ENCODE data around the gene SCFD2. TPM values are rescaled to one million over a fixed set of nuclear protein-coding genes. Genes with fewer than 3 reads are reported as not detected.
A peak's percentile ranks its signal among the peaks of the same experiment; 100 is the strongest.
"Not testable (repeated sequence)": the region's sequence is repeated elsewhere in the genome, so short reads cannot be mapped to it uniquely, and the experiment has no call there.

The SCFD2 gene
- total RNA-seq, 1 experiment from 2014 or later = 12.4 TPM

DNA sequence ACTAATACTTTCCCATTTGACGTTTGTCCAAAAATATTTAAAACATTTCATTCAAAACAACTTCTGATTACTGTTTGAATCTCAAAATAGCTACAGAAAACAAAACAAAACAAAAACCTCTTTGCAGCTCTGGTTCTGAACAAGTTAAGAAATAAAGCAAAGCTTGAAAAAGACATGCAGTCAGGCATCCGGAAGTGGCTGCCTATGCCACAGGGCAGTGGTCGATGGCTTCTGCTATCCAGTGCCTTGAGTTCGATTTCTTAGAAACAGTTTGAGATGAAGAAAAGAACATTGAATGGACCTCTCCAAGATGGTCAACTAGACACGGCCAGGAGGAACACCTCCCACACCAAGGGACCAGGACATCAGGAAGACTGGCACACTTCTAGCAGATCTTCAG lies 125.3 kb downstream of the SCFD2 start (continued):
- TF ChIP-seq, protein P1, sequence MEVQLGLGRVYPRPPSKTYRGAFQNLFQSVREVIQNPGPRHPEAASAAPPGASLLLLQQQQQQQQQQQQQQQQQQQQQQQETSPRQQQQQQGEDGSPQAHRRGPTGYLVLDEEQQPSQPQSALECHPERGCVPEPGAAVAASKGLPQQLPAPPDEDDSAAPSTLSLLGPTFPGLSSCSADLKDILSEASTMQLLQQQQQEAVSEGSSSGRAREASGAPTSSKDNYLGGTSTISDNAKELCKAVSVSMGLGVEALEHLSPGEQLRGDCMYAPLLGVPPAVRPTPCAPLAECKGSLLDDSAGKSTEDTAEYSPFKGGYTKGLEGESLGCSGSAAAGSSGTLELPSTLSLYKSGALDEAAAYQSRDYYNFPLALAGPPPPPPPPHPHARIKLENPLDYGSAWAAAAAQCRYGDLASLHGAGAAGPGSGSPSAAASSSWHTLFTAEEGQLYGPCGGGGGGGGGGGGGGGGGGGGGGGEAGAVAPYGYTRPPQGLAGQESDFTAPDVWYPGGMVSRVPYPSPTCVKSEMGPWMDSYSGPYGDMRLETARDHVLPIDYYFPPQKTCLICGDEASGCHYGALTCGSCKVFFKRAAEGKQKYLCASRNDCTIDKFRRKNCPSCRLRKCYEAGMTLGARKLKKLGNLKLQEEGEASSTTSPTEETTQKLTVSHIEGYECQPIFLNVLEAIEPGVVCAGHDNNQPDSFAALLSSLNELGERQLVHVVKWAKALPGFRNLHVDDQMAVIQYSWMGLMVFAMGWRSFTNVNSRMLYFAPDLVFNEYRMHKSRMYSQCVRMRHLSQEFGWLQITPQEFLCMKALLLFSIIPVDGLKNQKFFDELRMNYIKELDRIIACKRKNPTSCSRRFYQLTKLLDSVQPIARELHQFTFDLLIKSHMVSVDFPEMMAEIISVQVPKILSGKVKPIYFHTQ (CRISPR knock-in tag; IDR thresholded peaks at IDR 0.05) = no peak
- TF ChIP-seq SOX15 (CRISPR knock-in tag; IDR thresholded peaks at IDR 0.05) = no peak
- TF ChIP-seq NFE2L1 (CRISPR knock-in tag; IDR thresholded peaks at IDR 0.05) = no peak
- no peak for TF ChIP-seq MYBL2 (CRISPR knock-in tag; IDR thresholded peaks at IDR 0.05)
- TF ChIP-seq ESRRA (CRISPR knock-in tag; IDR thresholded peaks at IDR 0.05; ENCODE audit: borderline replicate concordance) = no peak
- TF ChIP-seq GABPB1 (CRISPR knock-in tag; IDR thresholded peaks at IDR 0.05) = no peak
- no peak for TF ChIP-seq ZNF219 (CRISPR knock-in tag; IDR thresholded peaks at IDR 0.05; ENCODE audit: borderline replicate concordance)

DNA sequence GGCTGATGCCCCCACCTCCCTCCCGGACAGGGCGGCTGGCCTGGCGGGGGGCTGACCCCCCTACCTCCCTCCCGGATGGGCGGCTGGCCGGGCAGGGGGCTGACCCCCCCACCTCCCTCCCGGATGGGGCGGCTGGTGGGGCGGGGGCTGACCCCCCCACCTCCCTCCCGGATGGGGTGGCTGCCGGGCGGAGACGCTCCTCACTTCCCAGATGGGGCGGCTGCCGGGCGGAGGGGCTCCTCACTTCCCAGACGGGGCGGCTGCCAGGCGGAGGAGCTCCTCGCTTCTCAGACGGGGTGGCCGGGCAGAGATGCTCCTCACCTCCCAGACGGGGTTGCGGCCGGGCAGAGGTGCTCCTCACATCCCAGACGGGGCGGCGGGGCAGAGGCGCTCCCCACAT lies 127.5 kb downstream of the SCFD2 start:
- Mint-ChIP-seq H3K36me3 (peaks cover 12% of the 10 kb centered on the region), H3K9me3 (peaks cover 28% of the 10 kb centered on the region)
- DNase-seq (ENCODE audit: low spot score); H3K4me3 Mint-ChIP-seq; CTCF ChIA-PET; ATAC-seq; H3K4me1 Mint-ChIP-seq; H3K27me3 Mint-ChIP-seq (ENCODE audit: low read depth); H3K27ac Mint-ChIP-seq; POLR2A ChIA-PET: not testable (repeated sequence)

DNA sequence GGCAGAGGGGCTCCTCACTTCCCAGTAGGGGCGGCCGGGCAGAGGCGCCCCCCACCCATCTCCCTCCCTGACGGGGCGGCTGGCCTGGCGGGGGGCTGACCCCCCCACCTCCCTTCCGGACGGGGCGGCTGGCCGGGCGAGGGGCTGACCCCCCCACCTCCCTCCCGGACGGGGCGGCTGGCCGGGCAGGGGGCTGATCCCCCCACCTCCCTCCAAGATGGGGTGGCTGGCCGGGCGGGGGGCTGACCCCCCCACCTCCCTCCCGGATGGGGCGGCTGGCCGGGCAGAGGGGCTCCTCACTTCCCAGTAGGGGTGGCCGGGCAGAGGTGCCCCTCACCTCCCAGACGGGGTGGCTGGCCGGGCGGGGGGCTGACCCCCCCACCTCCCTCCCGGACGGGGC lies 128.1 kb downstream of the SCFD2 start:
- ATAC-seq; POLR2A ChIA-PET; H3K4me1 Mint-ChIP-seq; H3K27me3 Mint-ChIP-seq (ENCODE audit: low read depth); H3K4me3 Mint-ChIP-seq; CTCF ChIA-PET; DNase-seq (ENCODE audit: low spot score); H3K27ac Mint-ChIP-seq: not testable (repeated sequence)
- Mint-ChIP-seq H3K9me3 (peaks cover 26% of the 10 kb centered on the region), H3K36me3 (peaks cover 12% of the 10 kb centered on the region)

DNA sequence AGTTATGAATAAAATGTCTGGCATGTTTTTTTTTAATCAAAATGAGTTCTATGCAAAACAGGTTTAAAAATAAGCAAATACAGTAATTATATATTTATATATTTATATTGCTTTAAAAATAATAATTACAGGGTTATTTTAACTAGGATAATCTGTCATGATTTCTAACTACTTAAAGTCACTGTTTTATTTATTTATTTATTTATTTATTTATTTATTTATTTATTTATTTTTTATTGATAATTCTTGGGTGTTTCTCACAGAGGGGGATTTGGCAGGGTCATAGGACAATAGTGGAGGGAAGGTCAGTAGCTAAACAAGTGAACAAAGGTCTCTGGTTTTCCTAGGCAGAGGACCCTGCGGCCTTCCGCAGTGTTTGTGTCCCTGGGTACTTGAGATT lies 129.2 kb downstream of the SCFD2 start:
- H3K9me3 Mint-ChIP-seq = peaks cover 24% of the 10 kb centered on the region
- POLR2A ChIA-PET; H3K27me3 Mint-ChIP-seq (ENCODE audit: low read depth); H3K4me3 Mint-ChIP-seq; DNase-seq (ENCODE audit: low spot score); H3K27ac Mint-ChIP-seq; ATAC-seq; H3K4me1 Mint-ChIP-seq: not testable (repeated sequence)
- 0 out of 2 replicates have a peak, but pooled peaks have one; percentile 6 for TF ChIP-seq HMGA2 (CRISPR knock-in tag; IDR thresholded peaks at IDR 0.05)
- CTCF ChIA-PET = interaction anchor here (0.6 kb wide), 1 partner anchor 11 kb away, joined by 3 read pairs; no protein-coding TSS in a partner anchor
- peaks cover 12% of the 10 kb centered on the region for H3K36me3 Mint-ChIP-seq

DNA sequence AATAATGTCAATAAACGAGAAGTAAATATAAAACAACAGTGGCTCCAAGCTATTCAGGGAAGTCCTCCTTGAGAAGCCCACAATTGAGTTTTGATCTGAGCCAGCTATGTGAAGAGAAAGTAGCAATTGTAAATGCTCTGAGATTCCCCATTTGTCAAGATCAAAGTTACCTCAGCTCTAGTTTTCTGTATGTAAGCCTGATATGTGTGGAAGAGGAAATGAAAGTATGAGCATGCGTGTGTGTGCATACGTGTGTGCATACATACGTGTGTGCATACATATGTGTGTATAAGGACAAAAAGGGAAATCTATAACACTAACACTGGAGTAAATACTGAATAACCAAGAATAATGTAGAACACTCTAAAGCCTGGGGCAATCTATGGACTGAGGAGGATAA lies 130.3 kb downstream of the SCFD2 start:
- H3K9me3 Mint-ChIP-seq = peaks cover 17% of the 10 kb centered on the region
- DNase-seq (ENCODE audit: low spot score) (no peak), ATAC-seq (no peak)
- H3K27ac Mint-ChIP-seq = no peak overlapping the region
- ChIA-PET CTCF (no interaction called here), POLR2A (no interaction called here)
- H3K4me1 Mint-ChIP-seq = no peaks in the 10 kb centered on the region
- H3K36me3 Mint-ChIP-seq = peaks cover 9% of the 10 kb centered on the region
- no peak overlapping the region for H3K4me3 Mint-ChIP-seq
- no peaks in the 10 kb centered on the region for H3K27me3 Mint-ChIP-seq (ENCODE audit: low read depth)
- TF ChIP-seq SMAD4 (CRISPR knock-in tag; IDR thresholded peaks at IDR 0.05) = no peak
- TF ChIP-seq ATF1 (CRISPR knock-in tag; IDR thresholded peaks at IDR 0.05) = no peak
- no peak for TF ChIP-seq ZNF219 (CRISPR knock-in tag; IDR thresholded peaks at IDR 0.05; ENCODE audit: borderline replicate concordance)
- TF ChIP-seq KAT7 (CRISPR knock-in tag; IDR thresholded peaks at IDR 0.05; ENCODE audit: borderline replicate concordance) = no peak
- TF ChIP-seq, protein P1 (CRISPR knock-in tag; IDR thresholded peaks at IDR 0.05) = no peak
- TF ChIP-seq HMGA2 (CRISPR knock-in tag; IDR thresholded peaks at IDR 0.05) = no peak
- TF ChIP-seq, protein P2, sequence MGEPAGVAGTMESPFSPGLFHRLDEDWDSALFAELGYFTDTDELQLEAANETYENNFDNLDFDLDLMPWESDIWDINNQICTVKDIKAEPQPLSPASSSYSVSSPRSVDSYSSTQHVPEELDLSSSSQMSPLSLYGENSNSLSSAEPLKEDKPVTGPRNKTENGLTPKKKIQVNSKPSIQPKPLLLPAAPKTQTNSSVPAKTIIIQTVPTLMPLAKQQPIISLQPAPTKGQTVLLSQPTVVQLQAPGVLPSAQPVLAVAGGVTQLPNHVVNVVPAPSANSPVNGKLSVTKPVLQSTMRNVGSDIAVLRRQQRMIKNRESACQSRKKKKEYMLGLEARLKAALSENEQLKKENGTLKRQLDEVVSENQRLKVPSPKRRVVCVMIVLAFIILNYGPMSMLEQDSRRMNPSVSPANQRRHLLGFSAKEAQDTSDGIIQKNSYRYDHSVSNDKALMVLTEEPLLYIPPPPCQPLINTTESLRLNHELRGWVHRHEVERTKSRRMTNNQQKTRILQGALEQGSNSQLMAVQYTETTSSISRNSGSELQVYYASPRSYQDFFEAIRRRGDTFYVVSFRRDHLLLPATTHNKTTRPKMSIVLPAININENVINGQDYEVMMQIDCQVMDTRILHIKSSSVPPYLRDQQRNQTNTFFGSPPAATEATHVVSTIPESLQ (CRISPR knock-in tag; IDR thresholded peaks at IDR 0.05) = no peak
- no peak for TF ChIP-seq JUN (CRISPR knock-in tag; IDR thresholded peaks at IDR 0.05)
- TF ChIP-seq FOXJ3 (CRISPR knock-in tag; IDR thresholded peaks at IDR 0.05; ENCODE audit: borderline replicate concordance) = no peak
- TF ChIP-seq, protein P3, sequence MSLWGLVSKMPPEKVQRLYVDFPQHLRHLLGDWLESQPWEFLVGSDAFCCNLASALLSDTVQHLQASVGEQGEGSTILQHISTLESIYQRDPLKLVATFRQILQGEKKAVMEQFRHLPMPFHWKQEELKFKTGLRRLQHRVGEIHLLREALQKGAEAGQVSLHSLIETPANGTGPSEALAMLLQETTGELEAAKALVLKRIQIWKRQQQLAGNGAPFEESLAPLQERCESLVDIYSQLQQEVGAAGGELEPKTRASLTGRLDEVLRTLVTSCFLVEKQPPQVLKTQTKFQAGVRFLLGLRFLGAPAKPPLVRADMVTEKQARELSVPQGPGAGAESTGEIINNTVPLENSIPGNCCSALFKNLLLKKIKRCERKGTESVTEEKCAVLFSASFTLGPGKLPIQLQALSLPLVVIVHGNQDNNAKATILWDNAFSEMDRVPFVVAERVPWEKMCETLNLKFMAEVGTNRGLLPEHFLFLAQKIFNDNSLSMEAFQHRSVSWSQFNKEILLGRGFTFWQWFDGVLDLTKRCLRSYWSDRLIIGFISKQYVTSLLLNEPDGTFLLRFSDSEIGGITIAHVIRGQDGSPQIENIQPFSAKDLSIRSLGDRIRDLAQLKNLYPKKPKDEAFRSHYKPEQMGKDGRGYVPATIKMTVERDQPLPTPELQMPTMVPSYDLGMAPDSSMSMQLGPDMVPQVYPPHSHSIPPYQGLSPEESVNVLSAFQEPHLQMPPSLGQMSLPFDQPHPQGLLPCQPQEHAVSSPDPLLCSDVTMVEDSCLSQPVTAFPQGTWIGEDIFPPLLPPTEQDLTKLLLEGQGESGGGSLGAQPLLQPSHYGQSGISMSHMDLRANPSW (CRISPR knock-in tag; conservative IDR thresholded peaks at IDR 0.05; ENCODE audit: low read depth) = no peak
- no peak for TF ChIP-seq SMAD3 (CRISPR knock-in tag; IDR thresholded peaks at IDR 0.05; ENCODE audit: borderline replicate concordance)
- TF ChIP-seq NR1H2 (CRISPR knock-in tag; IDR thresholded peaks at IDR 0.05) = no peak

All from WTC11 (cell line).